ENCODE results near the gene ATRN.
"Not testable (repeated sequence)": the region's sequence is repeated elsewhere in the genome, so short reads cannot be mapped to it uniquely, and the experiment has no call there.

Gene ATRN

DNA sequence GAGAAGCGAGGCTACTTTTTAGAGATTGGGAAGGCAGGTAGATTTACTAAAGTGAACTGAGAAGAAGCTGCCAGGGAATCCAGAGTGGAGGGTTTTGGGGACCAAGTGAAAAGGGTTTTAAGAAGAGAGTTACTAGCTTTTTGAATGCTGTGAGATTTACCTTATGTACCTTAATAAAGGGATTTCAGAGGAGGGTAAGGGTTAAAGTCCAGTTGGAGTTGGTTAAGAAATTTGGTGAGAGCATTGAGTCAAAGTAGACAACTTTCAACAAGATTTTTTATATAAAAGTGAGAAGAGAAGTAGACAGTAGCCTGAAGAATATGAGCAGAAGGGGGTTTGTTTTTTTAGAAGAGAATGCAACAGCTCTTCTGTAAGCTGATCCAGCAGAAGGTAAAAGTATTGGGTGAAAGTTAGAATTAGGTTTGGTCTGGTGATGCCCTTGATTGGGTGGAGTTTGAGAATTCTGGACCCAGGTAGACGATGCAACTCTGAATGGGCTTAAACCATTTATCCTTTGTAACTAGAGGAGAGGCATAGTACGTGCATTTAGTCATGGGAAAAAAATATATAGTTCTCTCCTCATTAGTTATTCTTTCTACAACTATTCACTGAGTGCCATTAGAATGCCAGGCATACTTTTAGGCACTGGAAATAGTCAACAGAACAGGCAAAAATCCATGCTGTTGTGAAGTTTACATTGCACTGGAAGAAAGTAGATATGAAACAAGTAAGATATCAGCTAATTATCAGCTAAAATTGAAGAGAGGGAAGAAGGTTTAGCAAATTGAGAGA, 44.8 kb downstream of the ATRN start:
- no peak for TF ChIP-seq ZNF274 (IDR thresholded peaks at IDR 0.05; ENCODE audit: low read depth, low read length)
- no peak for TF ChIP-seq SUZ12 (IDR thresholded peaks at IDR 0.05; ENCODE audit: extremely low read depth, insufficient read depth, insufficient read length)
- no peak for TF ChIP-seq YY1 (IDR thresholded peaks at IDR 0.05; ENCODE audit: insufficient read depth, insufficient read length)
- no peak overlapping the region for H3K4me3 ChIP-seq (ENCODE audit: insufficient read length, low read depth)
- no peaks in the 10 kb centered on the region for H3K36me3 ChIP-seq (ENCODE audit: insufficient read depth, insufficient read length, low read length)
- no peaks in the 10 kb centered on the region for H3K9me3 ChIP-seq (ENCODE audit: insufficient read depth, low read length)
- no peaks in the 10 kb centered on the region for H3K4me1 ChIP-seq (ENCODE audit: insufficient read depth, insufficient read length)
- no peak for DNase-seq (ENCODE audit: low read depth, low spot score)
- no peaks in the 10 kb centered on the region for H3K27me3 ChIP-seq (ENCODE audit: insufficient read depth, insufficient read length)
- no peak overlapping the region for H3K9ac ChIP-seq (ENCODE audit: insufficient read length, low read depth)

DNA sequence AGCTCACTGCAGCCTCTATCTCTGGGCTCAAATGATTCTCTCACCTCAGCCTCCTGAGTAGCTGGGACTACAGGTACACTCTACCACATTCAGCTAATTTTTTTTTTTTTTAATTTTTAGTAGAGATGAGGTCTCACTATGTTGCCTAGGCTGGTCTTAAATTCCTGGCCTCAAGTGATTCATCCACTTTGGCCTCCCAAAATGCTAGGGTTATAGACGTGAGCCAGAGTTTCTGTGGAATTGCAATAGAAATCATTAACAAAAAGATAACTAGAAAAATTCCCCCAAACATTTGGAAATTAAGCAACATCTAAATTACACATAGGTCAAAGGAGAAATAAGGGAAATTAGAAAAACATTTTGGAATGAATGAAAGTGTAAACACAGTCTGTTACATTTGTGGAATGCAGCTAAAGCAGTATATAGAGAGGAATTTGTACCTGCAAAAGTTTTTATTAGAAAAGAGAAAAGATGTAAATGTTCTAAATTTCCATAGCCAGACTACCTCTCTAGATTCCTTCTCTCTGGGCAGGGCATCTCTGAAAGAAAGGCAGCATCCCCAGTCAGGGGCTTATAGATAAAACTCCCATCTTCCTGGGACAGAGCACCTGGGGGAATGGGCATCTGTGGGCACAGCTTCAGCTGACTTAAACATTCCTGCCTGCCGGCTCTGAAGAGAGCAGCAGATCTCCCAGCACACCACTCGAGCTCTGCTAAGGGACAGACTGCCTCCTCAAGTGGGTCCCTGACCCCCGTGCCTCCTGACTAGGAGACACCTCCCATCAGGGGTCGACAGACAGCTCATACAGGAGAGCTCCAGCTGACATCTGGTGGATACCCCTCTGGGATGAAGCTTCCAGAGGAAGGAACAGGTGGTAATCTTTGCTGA, 51.3 kb downstream of the ATRN start:
- DNase-seq (ENCODE audit: low read depth, low spot score) = no peak
- no peak overlapping the region for H3K4me3 ChIP-seq (ENCODE audit: insufficient read length, low read depth)
- H3K9ac ChIP-seq (ENCODE audit: insufficient read length, low read depth) = no peak overlapping the region
- H3K9me3 ChIP-seq (ENCODE audit: insufficient read depth, low read length) = no peaks in the 10 kb centered on the region
- no peaks in the 10 kb centered on the region for H3K27me3 ChIP-seq (ENCODE audit: insufficient read depth, insufficient read length)
- TF ChIP-seq YY1 (IDR thresholded peaks at IDR 0.05; ENCODE audit: insufficient read depth, insufficient read length) (no peak), ZNF274 (IDR thresholded peaks at IDR 0.05; ENCODE audit: low read depth, low read length) (no peak), SUZ12 (IDR thresholded peaks at IDR 0.05; ENCODE audit: extremely low read depth, insufficient read depth, insufficient read length) (no peak)
- no peaks in the 10 kb centered on the region for H3K4me1 ChIP-seq (ENCODE audit: insufficient read depth, insufficient read length)
- no peaks in the 10 kb centered on the region for H3K36me3 ChIP-seq (ENCODE audit: insufficient read depth, insufficient read length, low read length)

DNA sequence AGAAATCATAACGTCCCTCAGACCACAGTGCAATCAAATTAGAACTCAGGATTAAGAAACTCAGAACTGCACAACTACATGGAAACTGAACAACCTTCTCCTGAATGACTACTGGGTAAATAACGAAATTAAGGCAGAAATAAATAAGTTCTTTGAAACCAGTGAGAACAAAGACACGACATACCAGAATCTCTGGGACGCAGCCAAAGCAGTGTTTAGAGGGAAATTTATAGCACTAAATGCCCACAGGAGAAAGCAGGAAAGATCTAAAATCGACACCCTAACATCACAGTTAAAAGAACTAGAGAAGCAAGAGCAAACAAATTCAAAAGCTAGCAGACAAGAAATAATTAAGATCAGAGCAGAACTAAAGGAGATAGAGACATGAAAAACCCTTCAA, 53.9 kb downstream of the ATRN start:
- H3K4me3 ChIP-seq (ENCODE audit: insufficient read length, low read depth); H3K9me3 ChIP-seq (ENCODE audit: insufficient read depth, low read length); H3K9ac ChIP-seq (ENCODE audit: insufficient read length, low read depth); H3K4me1 ChIP-seq (ENCODE audit: insufficient read depth, insufficient read length); DNase-seq (ENCODE audit: low read depth, low spot score); H3K27me3 ChIP-seq (ENCODE audit: insufficient read depth, insufficient read length); H3K36me3 ChIP-seq (ENCODE audit: insufficient read depth, insufficient read length, low read length): not testable (repeated sequence)

DNA sequence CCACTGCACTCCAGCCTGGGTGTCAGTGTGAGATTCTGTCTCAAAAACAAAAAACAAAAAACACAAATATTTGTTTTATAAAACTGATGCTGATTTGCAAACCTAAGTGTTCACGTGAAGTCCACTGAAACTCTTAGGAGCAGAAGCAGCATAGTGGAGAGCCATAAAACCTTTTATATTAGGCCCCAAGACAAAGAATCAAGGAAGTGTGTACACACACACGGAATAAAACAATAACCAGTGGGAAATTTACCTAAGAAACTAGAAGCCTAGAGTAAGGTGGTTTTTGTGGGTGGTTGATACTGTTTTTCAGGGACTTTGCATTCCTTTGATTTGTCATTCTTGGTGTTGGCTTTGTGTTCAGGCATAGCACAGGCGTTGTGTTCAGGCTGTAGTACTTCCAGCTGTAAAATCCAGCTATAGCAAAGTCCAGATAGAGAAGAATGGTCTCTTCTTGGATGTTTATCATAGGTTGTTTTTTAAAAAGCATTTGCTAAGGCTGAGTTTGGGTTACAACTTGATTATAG, 61.3 kb downstream of the ATRN start:
- DNase-seq (ENCODE audit: low read depth, low spot score) = no peak
- Histone ChIP-seq H3K9ac (ENCODE audit: insufficient read length, low read depth) (no peak overlapping the region), H3K36me3 (ENCODE audit: insufficient read depth, insufficient read length, low read length) (no peaks in the 10 kb centered on the region), H3K4me3 (ENCODE audit: insufficient read length, low read depth) (no peak overlapping the region), H3K9me3 (ENCODE audit: insufficient read depth, low read length) (no peaks in the 10 kb centered on the region), H3K27me3 (ENCODE audit: insufficient read depth, insufficient read length) (no peaks in the 10 kb centered on the region), H3K4me1 (ENCODE audit: insufficient read depth, insufficient read length) (no peaks in the 10 kb centered on the region)
- no peak for TF ChIP-seq SUZ12 (IDR thresholded peaks at IDR 0.05; ENCODE audit: extremely low read depth, insufficient read depth, insufficient read length)
- TF ChIP-seq ZNF274 (IDR thresholded peaks at IDR 0.05; ENCODE audit: low read depth, low read length) = no peak
- TF ChIP-seq YY1 (IDR thresholded peaks at IDR 0.05; ENCODE audit: insufficient read depth, insufficient read length) = no peak

DNA sequence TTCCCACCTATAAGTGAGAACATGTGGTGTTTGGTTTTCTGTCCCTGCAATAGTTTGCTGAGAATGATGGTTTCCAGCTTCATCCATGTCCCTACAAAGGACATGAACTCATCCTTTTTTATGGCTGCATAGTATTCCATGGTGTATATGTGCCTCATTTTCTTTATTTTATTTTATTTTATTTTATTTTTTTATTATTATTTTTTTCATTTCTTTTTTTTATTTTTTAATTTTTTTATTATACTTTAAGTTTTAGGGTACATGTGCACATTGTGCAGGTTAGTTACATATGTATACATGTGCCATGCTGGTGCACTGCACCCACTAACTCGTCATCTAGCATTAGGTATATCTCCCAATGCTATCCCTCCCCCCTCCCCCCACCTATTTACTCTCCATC, 66.9 kb downstream of the ATRN start:
- not testable (repeated sequence) for H3K4me3 ChIP-seq (ENCODE audit: insufficient read length, low read depth); H3K9ac ChIP-seq (ENCODE audit: insufficient read length, low read depth); H3K9me3 ChIP-seq (ENCODE audit: insufficient read depth, low read length); H3K27me3 ChIP-seq (ENCODE audit: insufficient read depth, insufficient read length); H3K36me3 ChIP-seq (ENCODE audit: insufficient read depth, insufficient read length, low read length); DNase-seq (ENCODE audit: low read depth, low spot score); H3K4me1 ChIP-seq (ENCODE audit: insufficient read depth, insufficient read length)

DNA sequence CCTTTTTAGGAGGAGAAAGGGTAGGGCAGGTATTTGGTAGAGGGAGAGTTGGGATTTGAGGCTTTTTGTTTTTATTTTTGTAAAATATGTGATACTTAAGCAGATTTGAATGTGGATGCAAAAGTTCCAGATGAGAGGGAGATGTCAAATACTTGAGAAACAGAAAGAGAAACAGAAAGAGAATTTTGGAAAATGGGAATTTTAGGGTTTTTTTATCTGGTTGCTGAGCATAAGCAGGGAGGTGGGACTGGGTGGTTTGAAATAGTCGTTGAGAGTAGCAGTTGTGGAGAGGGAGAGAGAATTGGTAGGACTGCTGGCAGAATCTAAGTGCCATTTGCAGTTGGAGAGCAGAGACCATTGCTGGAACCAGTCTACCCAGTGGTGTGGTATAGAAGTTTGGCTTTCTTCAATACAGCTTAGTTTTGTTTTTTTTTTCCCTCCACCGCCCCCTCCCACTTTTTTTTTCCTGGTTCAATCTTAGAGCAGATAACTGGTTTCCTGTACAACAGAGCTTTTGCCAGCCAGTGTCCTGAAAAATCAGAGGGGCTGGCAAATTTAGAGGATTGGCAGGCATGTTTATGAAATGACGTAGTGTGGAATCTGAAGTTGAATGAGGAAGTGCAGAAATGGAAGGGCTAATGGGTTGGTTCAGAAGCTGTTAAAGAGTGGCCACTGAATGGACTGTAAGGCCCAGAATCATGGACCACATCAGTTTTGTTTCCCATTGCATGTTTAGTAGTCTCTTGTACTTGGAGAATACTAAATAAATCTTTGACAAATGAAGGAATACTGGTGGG, 68.7 kb downstream of the ATRN start:
- DNase-seq (ENCODE audit: low read depth, low spot score) = no peak

More for the DNA sequence above, 68.7 kb downstream of the ATRN start:
- TF ChIP-seq ZNF274 (IDR thresholded peaks at IDR 0.05; ENCODE audit: low read depth, low read length) (no peak), YY1 (IDR thresholded peaks at IDR 0.05; ENCODE audit: insufficient read depth, insufficient read length) (no peak), SUZ12 (IDR thresholded peaks at IDR 0.05; ENCODE audit: extremely low read depth, insufficient read depth, insufficient read length) (no peak)
- Histone ChIP-seq H3K4me1 (ENCODE audit: insufficient read depth, insufficient read length) (no peaks in the 10 kb centered on the region), H3K27me3 (ENCODE audit: insufficient read depth, insufficient read length) (no peaks in the 10 kb centered on the region), H3K4me3 (ENCODE audit: insufficient read length, low read depth) (no peak overlapping the region), H3K9ac (ENCODE audit: insufficient read length, low read depth) (no peak overlapping the region), H3K36me3 (ENCODE audit: insufficient read depth, insufficient read length, low read length) (no peaks in the 10 kb centered on the region), H3K9me3 (ENCODE audit: insufficient read depth, low read length) (no peaks in the 10 kb centered on the region)
